ENCODE data around the gene ABCB10. TPM values are rescaled to one million over a fixed set of nuclear protein-coding genes. Genes with fewer than 3 reads are reported as not detected.
"Not testable (repeated sequence)": the region's sequence is repeated elsewhere in the genome, so short reads cannot be mapped to it uniquely, and the experiment has no call there.

Gene ABCB10
- total RNA-seq, 1 donor from 2014 or later, result 11.5 TPM

- no peaks in the 10 kb centered on the region for H3K27me3 ChIP-seq (ENCODE audit: control insufficient read depth in 3 of 3, insufficient read depth in 3 of 3, low read length in 3 of 3)
- H3K27ac ChIP-seq (ENCODE audit: low read depth, low read length), result no peak overlapping the region
- H3K4me3 ChIP-seq (ENCODE audit: low read length in 3 of 3), result no peak overlapping the region
- peaks cover 0 to 3% (median 0%) of the 10 kb centered on the region in 3 donors for H3K4me1 ChIP-seq (ENCODE audit: control insufficient read depth in 3 of 3, insufficient read depth in 3 of 3, low read length in 3 of 3)
- no peak overlapping the region for H3K9ac ChIP-seq (ENCODE audit: low read depth in 1 of 3, low read length in 3 of 3)
- peaks cover 42 to 65% (median 64%) of the 10 kb centered on the region in 3 donors for H3K36me3 ChIP-seq (ENCODE audit: control insufficient read depth in 3 of 3, insufficient read depth in 3 of 3, low read length in 3 of 3)
- no peaks in the 10 kb centered on the region for H3K9me3 ChIP-seq (ENCODE audit: control insufficient read depth in 3 of 3, low read length in 3 of 3)
Measured at GRCh38 chr1:229482511-229482910, 76.0 kb downstream of the ABCB10 start.

DNA sequence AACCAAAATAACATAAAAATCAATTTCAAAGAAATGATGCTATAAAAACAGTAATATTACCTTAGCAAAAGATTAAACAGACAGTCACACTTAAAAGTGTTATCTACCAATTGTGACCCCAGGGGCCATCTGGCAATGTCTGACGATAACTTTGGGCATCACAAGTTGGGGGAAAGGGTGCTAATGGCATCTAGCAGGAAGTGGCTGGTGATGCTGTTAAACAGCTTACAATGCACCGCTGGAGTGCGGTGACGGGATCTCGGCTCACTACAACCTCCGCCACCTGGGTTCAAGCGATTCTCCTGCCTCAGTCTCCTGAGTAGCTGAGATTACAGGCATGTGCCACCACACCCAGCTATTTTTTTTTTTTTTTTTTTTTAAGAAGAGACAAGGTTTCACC, 78.0 kb downstream of the ABCB10 start:
- Histone ChIP-seq H3K4me1 (ENCODE audit: control insufficient read depth in 3 of 3, insufficient read depth in 3 of 3, low read length in 3 of 3) (peaks cover 0 to 3% (median 0%) of the 10 kb centered on the region in 3 donors), H3K27ac (ENCODE audit: low read depth, low read length) (no peak overlapping the region), H3K9me3 (ENCODE audit: control insufficient read depth in 3 of 3, low read length in 3 of 3) (no peaks in the 10 kb centered on the region), H3K27me3 (ENCODE audit: control insufficient read depth in 3 of 3, insufficient read depth in 3 of 3, low read length in 3 of 3) (no peaks in the 10 kb centered on the region), H3K36me3 (ENCODE audit: control insufficient read depth in 3 of 3, insufficient read depth in 3 of 3, low read length in 3 of 3) (peaks cover 27 to 58% (median 49%) of the 10 kb centered on the region in 3 donors), H3K4me3 (ENCODE audit: low read length in 3 of 3) (no peak overlapping the region), H3K9ac (ENCODE audit: low read depth in 1 of 3, low read length in 3 of 3) (no peak overlapping the region)

- Histone ChIP-seq H3K36me3 (ENCODE audit: control insufficient read depth in 3 of 3, insufficient read depth in 3 of 3, low read length in 3 of 3) (peaks cover 30 to 56% (median 46%) of the 10 kb centered on the region in 3 donors), H3K4me3 (ENCODE audit: low read length in 3 of 3) (no peak overlapping the region), H3K4me1 (ENCODE audit: control insufficient read depth in 3 of 3, insufficient read depth in 3 of 3, low read length in 3 of 3) (peaks cover 0 to 3% (median 0%) of the 10 kb centered on the region in 3 donors), H3K27ac (ENCODE audit: low read depth, low read length) (no peak overlapping the region), H3K27me3 (ENCODE audit: control insufficient read depth in 3 of 3, insufficient read depth in 3 of 3, low read length in 3 of 3) (no peaks in the 10 kb centered on the region), H3K9me3 (ENCODE audit: control insufficient read depth in 3 of 3, low read length in 3 of 3) (no peaks in the 10 kb centered on the region), H3K9ac (ENCODE audit: low read depth in 1 of 3, low read length in 3 of 3) (no peak overlapping the region)
Measured at GRCh38 chr1:229479660-229480399, 78.7 kb downstream of the ABCB10 start.

- Histone ChIP-seq H3K27me3 (ENCODE audit: control insufficient read depth in 3 of 3, insufficient read depth in 3 of 3, low read length in 3 of 3) (no peaks in the 10 kb centered on the region), H3K4me1 (ENCODE audit: control insufficient read depth in 3 of 3, insufficient read depth in 3 of 3, low read length in 3 of 3) (peaks cover 0 to 3% (median 0%) of the 10 kb centered on the region in 3 donors), H3K27ac (ENCODE audit: low read depth, low read length) (no peak overlapping the region), H3K4me3 (ENCODE audit: low read length in 3 of 3) (no peak overlapping the region), H3K9ac (ENCODE audit: low read depth in 1 of 3, low read length in 3 of 3) (no peak overlapping the region), H3K9me3 (ENCODE audit: control insufficient read depth in 3 of 3, low read length in 3 of 3) (no peaks in the 10 kb centered on the region), H3K36me3 (ENCODE audit: control insufficient read depth in 3 of 3, insufficient read depth in 3 of 3, low read length in 3 of 3) (peaks cover 32 to 59% (median 52%) of the 10 kb centered on the region in 3 donors)
Measured at GRCh38 chr1:229478852-229479251, 79.7 kb downstream of the ABCB10 start.

- not testable (repeated sequence) for H3K9ac ChIP-seq (ENCODE audit: low read depth in 1 of 3, low read length in 3 of 3); H3K9me3 ChIP-seq (ENCODE audit: control insufficient read depth in 3 of 3, low read length in 3 of 3); H3K27ac ChIP-seq (ENCODE audit: low read depth, low read length); H3K4me3 ChIP-seq (ENCODE audit: low read length in 3 of 3); H3K4me1 ChIP-seq (ENCODE audit: control insufficient read depth in 3 of 3, insufficient read depth in 3 of 3, low read length in 3 of 3); H3K27me3 ChIP-seq (ENCODE audit: control insufficient read depth in 3 of 3, insufficient read depth in 3 of 3, low read length in 3 of 3)
- H3K36me3 ChIP-seq (ENCODE audit: control insufficient read depth in 3 of 3, insufficient read depth in 3 of 3, low read length in 3 of 3), result peaks cover 28 to 47% (median 43%) of the 10 kb centered on the region in 3 donors
Measured at GRCh38 chr1:229475859-229476258, 82.6 kb downstream of the ABCB10 start.

DNA sequence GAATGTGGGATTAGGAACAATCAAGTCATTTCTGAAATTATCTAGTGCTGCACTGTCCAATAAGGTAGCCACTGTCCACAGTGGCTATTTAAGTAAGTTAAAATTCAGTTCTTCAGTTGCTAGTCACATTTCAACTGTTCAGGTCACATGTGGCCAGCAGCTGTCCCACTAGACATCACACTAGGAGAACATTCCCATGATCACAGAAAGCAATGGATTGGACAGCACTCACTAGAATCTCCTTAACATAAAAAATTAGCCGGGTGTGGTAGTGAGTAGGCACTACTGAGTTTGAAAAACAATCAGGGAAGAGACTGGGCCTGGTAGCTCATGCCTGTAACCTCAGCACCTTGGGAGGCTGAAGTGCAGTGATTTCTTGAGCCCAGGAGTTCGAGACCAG, 84.0 kb downstream of the ABCB10 start:
- H3K27ac ChIP-seq (ENCODE audit: low read depth, low read length), result no peak overlapping the region
- no peak overlapping the region for H3K9ac ChIP-seq (ENCODE audit: low read depth in 1 of 3, low read length in 3 of 3)
- no peaks in the 10 kb centered on the region for H3K27me3 ChIP-seq (ENCODE audit: control insufficient read depth in 3 of 3, insufficient read depth in 3 of 3, low read length in 3 of 3)
- H3K36me3 ChIP-seq (ENCODE audit: control insufficient read depth in 3 of 3, insufficient read depth in 3 of 3, low read length in 3 of 3), result peaks cover 35 to 47% (median 43%) of the 10 kb centered on the region in 3 donors
- no peak overlapping the region for H3K4me3 ChIP-seq (ENCODE audit: low read length in 3 of 3)
- H3K9me3 ChIP-seq (ENCODE audit: control insufficient read depth in 3 of 3, low read length in 3 of 3), result no peaks in the 10 kb centered on the region
- H3K4me1 ChIP-seq (ENCODE audit: control insufficient read depth in 3 of 3, insufficient read depth in 3 of 3, low read length in 3 of 3), result no peaks in the 10 kb centered on the region

- no peak overlapping the region for H3K27ac ChIP-seq (ENCODE audit: low read depth, low read length)
- peaks cover 35 to 50% (median 37%) of the 10 kb centered on the region in 3 donors for H3K36me3 ChIP-seq (ENCODE audit: control insufficient read depth in 3 of 3, insufficient read depth in 3 of 3, low read length in 3 of 3)
Measured at GRCh38 chr1:229471175-229471574, 87.3 kb downstream of the ABCB10 start.

DNA sequence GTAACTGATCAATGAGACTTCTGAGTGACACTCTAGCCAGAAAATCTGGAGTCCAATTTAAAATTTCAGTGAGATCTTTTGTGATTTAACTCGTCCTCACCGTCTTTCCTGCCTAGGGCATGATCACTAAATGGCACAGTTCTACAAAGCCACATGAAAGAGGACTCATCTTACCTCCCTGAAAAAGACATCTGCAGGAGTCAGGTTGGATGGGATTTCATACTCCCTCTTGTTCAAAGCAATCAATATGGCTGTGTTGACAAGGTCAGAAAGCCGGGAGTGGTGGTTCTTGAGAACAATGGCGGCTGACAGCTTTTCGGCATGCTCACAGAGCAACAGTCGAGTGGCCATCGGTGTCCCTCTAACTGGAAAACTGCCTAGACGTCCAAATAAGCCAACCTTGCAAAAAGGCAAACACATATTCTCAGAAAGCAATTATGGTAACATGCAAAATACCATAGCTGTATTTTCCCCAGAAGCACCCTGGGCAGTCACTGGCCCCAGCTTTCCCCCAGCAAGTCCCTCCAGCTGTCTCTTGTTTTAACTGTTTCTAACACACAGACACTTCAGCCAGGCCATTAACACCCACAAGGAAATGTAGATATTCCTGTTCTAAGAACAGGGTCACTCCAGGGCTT, 88.0 kb downstream of the ABCB10 start:
- H3K27ac ChIP-seq (ENCODE audit: low read depth, low read length), result no peak overlapping the region
- H3K9ac ChIP-seq (ENCODE audit: low read depth in 1 of 3, low read length in 3 of 3), result no peak overlapping the region
- no peaks in the 10 kb centered on the region for H3K4me1 ChIP-seq (ENCODE audit: control insufficient read depth in 3 of 3, insufficient read depth in 3 of 3, low read length in 3 of 3)
- H3K4me3 ChIP-seq (ENCODE audit: low read length in 3 of 3), result no peak overlapping the region
- no peaks in the 10 kb centered on the region for H3K9me3 ChIP-seq (ENCODE audit: control insufficient read depth in 3 of 3, low read length in 3 of 3)
- peaks cover 34 to 51% (median 34%) of the 10 kb centered on the region in 3 donors for H3K36me3 ChIP-seq (ENCODE audit: control insufficient read depth in 3 of 3, insufficient read depth in 3 of 3, low read length in 3 of 3)
- no peaks in the 10 kb centered on the region for H3K27me3 ChIP-seq (ENCODE audit: control insufficient read depth in 3 of 3, insufficient read depth in 3 of 3, low read length in 3 of 3)

More at GRCh38 chr1:229471175-229471574, 87.3 kb downstream of the ABCB10 start:
- Histone ChIP-seq H3K9ac (ENCODE audit: low read depth in 1 of 3, low read length in 3 of 3) (no peak overlapping the region), H3K4me1 (ENCODE audit: control insufficient read depth in 3 of 3, insufficient read depth in 3 of 3, low read length in 3 of 3) (no peaks in the 10 kb centered on the region), H3K4me3 (ENCODE audit: low read length in 3 of 3) (no peak overlapping the region), H3K9me3 (ENCODE audit: control insufficient read depth in 3 of 3, low read length in 3 of 3) (no peaks in the 10 kb centered on the region), H3K27me3 (ENCODE audit: control insufficient read depth in 3 of 3, insufficient read depth in 3 of 3, low read length in 3 of 3) (no peaks in the 10 kb centered on the region)

GRCh38 chr1:229466887-229467286, 91.6 kb downstream of the ABCB10 start:
- no peak overlapping the region for H3K9ac ChIP-seq (ENCODE audit: low read depth in 1 of 3, low read length in 3 of 3)
- H3K36me3 ChIP-seq (ENCODE audit: control insufficient read depth in 3 of 3, insufficient read depth in 3 of 3, low read length in 3 of 3), result peaks cover 39 to 56% (median 49%) of the 10 kb centered on the region in 3 donors
- no peak overlapping the region for H3K4me3 ChIP-seq (ENCODE audit: low read length in 3 of 3)
- H3K27ac ChIP-seq (ENCODE audit: low read depth, low read length), result no peak overlapping the region
- no peaks in the 10 kb centered on the region for H3K4me1 ChIP-seq (ENCODE audit: control insufficient read depth in 3 of 3, insufficient read depth in 3 of 3, low read length in 3 of 3)
- no peaks in the 10 kb centered on the region for H3K9me3 ChIP-seq (ENCODE audit: control insufficient read depth in 3 of 3, low read length in 3 of 3)
- no peaks in the 10 kb centered on the region for H3K27me3 ChIP-seq (ENCODE audit: control insufficient read depth in 3 of 3, insufficient read depth in 3 of 3, low read length in 3 of 3)
